Measurements from ENCODE around the gene TBX18. TPM values are rescaled to one million over a fixed set of nuclear protein-coding genes. Genes with fewer than 3 reads are reported as not detected.

The TBX18 gene
- polyA plus RNA-seq, 1 experiment: 34.5 TPM

- DNase-seq (ENCODE audit: low read depth): no peak
- no peak for TF ChIP-seq CTCF (IDR thresholded peaks at IDR 0.05; ENCODE audit: insufficient read depth, low read depth, low read length)
- Histone ChIP-seq H3K4me3 (ENCODE audit: low read depth, low read length) (no peak overlapping the region), H3K36me3 (ENCODE audit: control insufficient read depth, insufficient read depth, low read length) (no peaks in the 10 kb centered on the region), H3K27me3 (ENCODE audit: control insufficient read depth, insufficient read depth, low read length) (no peaks in the 10 kb centered on the region)
- POLR2A ChIA-PET: no interaction called here
- CTCF ChIA-PET: no interaction called here
Measured at GRCh38 chr6:84669945-84670344, 94.5 kb downstream of the TBX18 start.

GRCh38 chr6:84667252-84668213 lies 96.9 kb downstream of the TBX18 start:
- no peak overlapping the region for H3K4me3 ChIP-seq (ENCODE audit: low read depth, low read length)
- ChIA-PET POLR2A (no interaction called here), CTCF (no interaction called here)
- H3K36me3 ChIP-seq (ENCODE audit: control insufficient read depth, insufficient read depth, low read length): no peaks in the 10 kb centered on the region
- no peak for DNase-seq (ENCODE audit: low read depth)
- TF ChIP-seq CTCF (IDR thresholded peaks at IDR 0.05; ENCODE audit: insufficient read depth, low read depth, low read length): no peak
- H3K27me3 ChIP-seq (ENCODE audit: control insufficient read depth, insufficient read depth, low read length): no peaks in the 10 kb centered on the region

- Histone ChIP-seq H3K27me3 (ENCODE audit: control insufficient read depth, insufficient read depth, low read length) (no peaks in the 10 kb centered on the region), H3K4me3 (ENCODE audit: low read depth, low read length) (no peak overlapping the region), H3K36me3 (ENCODE audit: control insufficient read depth, insufficient read depth, low read length) (no peaks in the 10 kb centered on the region)
- CTCF ChIA-PET: no interaction called here
- no peak for DNase-seq (ENCODE audit: low read depth)
- POLR2A ChIA-PET: no interaction called here
- no peak for TF ChIP-seq CTCF (IDR thresholded peaks at IDR 0.05; ENCODE audit: insufficient read depth, low read depth, low read length)
Measured at GRCh38 chr6:84665401-84665800, 99.0 kb downstream of the TBX18 start.

GRCh38 chr6:84663866-84664265 lies 100.5 kb downstream of the TBX18 start:
- POLR2A ChIA-PET: no interaction called here
- Histone ChIP-seq H3K4me3 (ENCODE audit: low read depth, low read length) (no peak overlapping the region), H3K36me3 (ENCODE audit: control insufficient read depth, insufficient read depth, low read length) (no peaks in the 10 kb centered on the region), H3K27me3 (ENCODE audit: control insufficient read depth, insufficient read depth, low read length) (no peaks in the 10 kb centered on the region)
- no peak for TF ChIP-seq CTCF (IDR thresholded peaks at IDR 0.05; ENCODE audit: insufficient read depth, low read depth, low read length)
- no peak for DNase-seq (ENCODE audit: low read depth)
- CTCF ChIA-PET: no interaction called here

- CTCF ChIA-PET: no interaction called here
- POLR2A ChIA-PET: no interaction called here
- Histone ChIP-seq H3K4me3 (ENCODE audit: low read depth, low read length) (no peak overlapping the region), H3K27me3 (ENCODE audit: control insufficient read depth, insufficient read depth, low read length) (no peaks in the 10 kb centered on the region), H3K36me3 (ENCODE audit: control insufficient read depth, insufficient read depth, low read length) (no peaks in the 10 kb centered on the region)
- TF ChIP-seq CTCF (IDR thresholded peaks at IDR 0.05; ENCODE audit: insufficient read depth, low read depth, low read length): no peak
- DNase-seq (ENCODE audit: low read depth): no peak
Measured at GRCh38 chr6:84657486-84657885, 106.9 kb downstream of the TBX18 start.

All from BJ (cell line).